ENCODE data around the gene TCHHL1. TPM values are rescaled to one million over a fixed set of nuclear protein-coding genes. Genes with fewer than 3 reads are reported as not detected.

The TCHHL1 gene
- total and polyA plus RNA-seq, 7 donors: not detected

DNA sequence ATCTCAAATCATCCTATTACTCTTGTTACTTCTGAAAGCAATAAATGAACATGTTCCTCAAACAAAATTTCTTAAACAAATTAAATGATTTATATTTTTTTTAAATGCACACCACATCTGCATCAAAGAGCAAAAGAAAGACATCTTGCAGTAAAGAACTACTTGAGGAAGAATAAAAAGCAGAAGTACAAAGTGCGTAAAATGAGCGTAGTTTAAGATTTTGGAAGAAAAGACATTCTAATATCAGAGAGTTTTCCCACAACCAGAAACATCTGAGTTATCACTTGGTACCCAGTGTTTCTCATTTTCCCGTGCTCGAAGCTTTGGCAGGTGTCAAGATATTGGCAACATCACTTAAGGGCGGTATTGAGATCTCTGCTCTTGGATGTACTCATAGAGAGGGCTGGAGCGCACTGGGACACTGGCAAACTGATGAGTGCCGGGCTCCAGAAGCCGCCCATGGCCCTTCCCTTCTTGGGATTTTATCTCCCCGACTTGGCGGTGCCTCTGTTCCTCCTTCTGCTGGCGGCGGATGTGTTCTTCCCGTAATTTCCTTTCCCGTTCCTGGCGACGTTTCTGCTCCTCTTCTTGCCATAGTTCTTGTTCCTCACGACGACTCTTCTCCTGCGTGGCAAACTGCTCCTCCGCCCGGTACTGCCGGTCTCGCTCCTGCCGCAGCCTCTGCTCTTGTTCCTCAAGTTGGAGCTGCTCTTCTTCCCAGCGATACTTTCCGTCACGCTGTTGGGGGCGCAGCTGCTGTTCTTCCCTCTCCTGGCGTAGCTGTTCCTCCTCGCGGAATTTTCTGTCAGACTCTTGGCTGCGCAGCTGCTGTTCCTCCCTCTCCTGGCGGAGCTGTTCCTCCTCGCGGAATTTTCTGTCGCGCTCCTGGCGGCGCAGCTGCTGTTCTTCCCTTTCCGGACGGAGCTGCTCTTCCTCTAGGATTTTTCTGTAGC, 18.4 kb upstream of the TCHHL1 start:
- Histone ChIP-seq H3K9me3 (peaks cover 5% of the 10 kb centered on the region), H3K36me3 (ENCODE audit: insufficient read depth in 1 of 2, low read depth in 1 of 2) (no peaks in the 10 kb centered on the region), H3K27me3 (ENCODE audit: insufficient read depth in 3 of 3, low read length in 2 of 3) (peaks cover 0 to 89% (median 40%) of the 10 kb centered on the region in 3 donors), H3K4me3 (peak overlapping the region; percentile 34), H3K4me1 (no peaks in the 10 kb centered on the region), H3K27ac (no peak overlapping the region)
- WGBS, 3 donors: 16 to 18% (median 17%) methylated on average over 41 of the region's 41 CpGs
- TF ChIP-seq, protein P1, sequence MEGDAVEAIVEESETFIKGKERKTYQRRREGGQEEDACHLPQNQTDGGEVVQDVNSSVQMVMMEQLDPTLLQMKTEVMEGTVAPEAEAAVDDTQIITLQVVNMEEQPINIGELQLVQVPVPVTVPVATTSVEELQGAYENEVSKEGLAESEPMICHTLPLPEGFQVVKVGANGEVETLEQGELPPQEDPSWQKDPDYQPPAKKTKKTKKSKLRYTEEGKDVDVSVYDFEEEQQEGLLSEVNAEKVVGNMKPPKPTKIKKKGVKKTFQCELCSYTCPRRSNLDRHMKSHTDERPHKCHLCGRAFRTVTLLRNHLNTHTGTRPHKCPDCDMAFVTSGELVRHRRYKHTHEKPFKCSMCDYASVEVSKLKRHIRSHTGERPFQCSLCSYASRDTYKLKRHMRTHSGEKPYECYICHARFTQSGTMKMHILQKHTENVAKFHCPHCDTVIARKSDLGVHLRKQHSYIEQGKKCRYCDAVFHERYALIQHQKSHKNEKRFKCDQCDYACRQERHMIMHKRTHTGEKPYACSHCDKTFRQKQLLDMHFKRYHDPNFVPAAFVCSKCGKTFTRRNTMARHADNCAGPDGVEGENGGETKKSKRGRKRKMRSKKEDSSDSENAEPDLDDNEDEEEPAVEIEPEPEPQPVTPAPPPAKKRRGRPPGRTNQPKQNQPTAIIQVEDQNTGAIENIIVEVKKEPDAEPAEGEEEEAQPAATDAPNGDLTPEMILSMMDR (IDR thresholded peaks at IDR 0.05): no peak
- intact Hi-C loops (cut with DNase I): no loop called here
- ATAC-seq (no peak), DNase-seq (no peak)

DNA sequence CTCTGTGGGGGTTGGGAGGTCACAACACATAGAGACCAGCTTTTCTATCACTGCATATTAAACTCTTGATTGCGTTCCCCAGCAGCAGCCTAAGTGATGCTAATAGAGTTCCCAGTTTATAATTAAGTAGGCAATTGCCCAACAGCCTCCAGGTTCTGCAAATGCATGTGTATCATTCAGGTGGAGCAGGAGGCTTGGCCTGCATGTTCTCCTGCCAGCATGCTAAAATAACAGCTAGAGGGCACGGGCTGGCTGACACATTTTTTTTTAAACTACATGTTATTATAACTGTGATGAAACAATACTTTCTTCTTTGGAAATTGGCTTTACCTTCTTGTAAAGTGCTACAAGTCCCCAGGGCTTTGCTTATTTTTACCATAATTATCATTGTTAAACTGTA, 16.0 kb upstream of the TCHHL1 start:
- Histone ChIP-seq H3K4me3 (no peak overlapping the region), H3K27ac (no peak overlapping the region), H3K36me3 (ENCODE audit: insufficient read depth in 1 of 2, low read depth in 1 of 2) (no peaks in the 10 kb centered on the region), H3K4me1 (no peaks in the 10 kb centered on the region), H3K9me3 (peaks cover 5% of the 10 kb centered on the region), H3K27me3 (ENCODE audit: insufficient read depth in 3 of 3, low read length in 2 of 3) (peaks cover 0 to 71% (median 22%) of the 10 kb centered on the region in 3 donors)
- ATAC-seq (no peak), DNase-seq (no peak)
- WGBS, 3 donors: 42 to 47% (median 44%) methylated on average over 2 of the region's 2 CpGs
- TF ChIP-seq, protein P1 (IDR thresholded peaks at IDR 0.05): no peak
- intact Hi-C loops (cut with DNase I): no loop called here

DNA sequence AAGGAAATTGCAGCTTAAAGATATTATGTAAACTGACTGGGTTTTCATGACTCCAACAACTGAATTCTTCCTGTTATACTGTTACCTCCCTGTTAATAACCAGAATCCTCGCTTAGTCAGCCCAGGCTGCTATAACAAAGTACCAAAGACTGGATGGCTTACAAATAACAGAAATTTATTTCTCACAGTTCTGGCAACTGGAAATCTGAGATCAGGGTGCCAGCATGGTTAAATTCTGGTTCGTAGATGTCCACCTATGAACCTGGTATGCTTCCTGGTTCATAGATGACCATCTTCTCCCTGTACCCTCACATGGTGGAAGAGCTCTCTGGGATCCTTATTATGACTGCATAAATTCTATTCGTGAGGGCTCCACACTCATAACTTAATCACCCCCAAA, 8.1 kb upstream of the TCHHL1 start:
- no peak overlapping the region for H3K4me3 ChIP-seq
- no peak for DNase-seq
- H3K9me3 ChIP-seq: peaks cover 8% of the 10 kb centered on the region
- no peaks in the 10 kb centered on the region for H3K4me1 ChIP-seq
- intact Hi-C loops (cut with DNase I): no loop called here
- TF ChIP-seq, protein P1 (IDR thresholded peaks at IDR 0.05): no peak
- 52 to 55% (median 53%) methylated on average over 3 of the region's 3 CpGs for WGBS, 3 donors
- H3K27me3 ChIP-seq (ENCODE audit: insufficient read depth in 3 of 3, low read length in 2 of 3): peaks cover 0 to 9% (median 0%) of the 10 kb centered on the region in 3 donors
- H3K27ac ChIP-seq: no peak overlapping the region
- ATAC-seq: no peak
- no peaks in the 10 kb centered on the region for H3K36me3 ChIP-seq (ENCODE audit: insufficient read depth in 1 of 2, low read depth in 1 of 2)

DNA sequence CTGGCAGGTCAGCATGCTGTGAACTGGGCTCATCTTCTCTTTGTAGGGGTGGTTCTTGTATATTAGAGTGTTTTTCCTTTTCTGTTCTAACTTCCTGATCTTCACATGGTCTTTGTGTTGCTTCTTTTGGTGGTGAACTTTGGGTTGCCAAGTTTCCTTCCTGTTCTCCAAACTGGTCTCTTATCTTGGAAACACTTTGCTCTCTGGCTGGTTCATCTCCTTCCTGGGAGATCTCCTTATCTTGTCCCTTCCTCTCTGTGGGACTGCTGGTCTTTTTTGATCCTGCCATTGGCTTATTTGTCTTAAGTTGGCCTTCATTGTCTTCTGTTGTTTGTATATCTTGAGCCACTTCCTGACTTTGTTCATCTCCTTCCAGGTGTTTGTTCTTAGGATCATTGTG, 2.1 kb downstream of the TCHHL1 start:
- Histone ChIP-seq H3K27ac (no peak overlapping the region), H3K4me3 (no peak overlapping the region), H3K4me1 (no peaks in the 10 kb centered on the region), H3K27me3 (ENCODE audit: insufficient read depth in 3 of 3, low read length in 2 of 3) (peaks cover 0 to 11% (median 5%) of the 10 kb centered on the region in 3 donors), H3K9me3 (no peaks in the 10 kb centered on the region), H3K36me3 (ENCODE audit: insufficient read depth in 1 of 2, low read depth in 1 of 2) (no peaks in the 10 kb centered on the region)
- ATAC-seq (no peak), DNase-seq (no peak)
- intact Hi-C loops (cut with DNase I): no loop called here
- TF ChIP-seq, protein P1 (IDR thresholded peaks at IDR 0.05): no peak
